H9 (cell line): Measurements from ENCODE around the gene WDR70. TPM values are rescaled to one million over a fixed set of nuclear protein-coding genes. Genes with fewer than 3 reads are reported as not detected.

ENCODE experiments used
- DNase-seq: peaks from one replicate; pipeline ENCODE4 v3.0.0-alpha.2; 2017
- H2AFZ ChIP-seq: one replicate; pipeline ENCODE4 v1.6.1; 2013; ENCODE audit warnings: mild to moderate bottlenecking, low read length, control low read depth, moderate library complexity
- H2AK5ac ChIP-seq: 2 replicates; pipeline ENCODE4 v1.6.1; 2013; ENCODE audit warnings: low read length, control low read depth, mixed read lengths; ENCODE audit not compliant: insufficient read length
- H2BK120ac ChIP-seq: one replicate; pipeline ENCODE4 v1.6.1; 2013; ENCODE audit warnings: low read depth, mild to moderate bottlenecking, low read length, control low read depth, inconsistent platforms; ENCODE audit not compliant: poor library complexity, severe bottlenecking
- H2BK12ac ChIP-seq: 2 replicates; pipeline ENCODE4 v1.6.1; 2013; ENCODE audit warnings: low read length, control low read depth, mixed read lengths, low read depth; ENCODE audit not compliant: insufficient read length
- H2BK15ac ChIP-seq: 2 replicates; pipeline ENCODE4 v1.6.1; 2013; ENCODE audit warnings: low read depth, low read length, control low read depth
- H2BK20ac ChIP-seq: one replicate; pipeline ENCODE4 v1.6.1; 2013; ENCODE audit warnings: low read depth, mild to moderate bottlenecking, low read length, control low read depth, inconsistent platforms; ENCODE audit not compliant: poor library complexity, severe bottlenecking
- H2BK5ac ChIP-seq: 2 replicates; pipeline ENCODE4 v1.6.1; 2013; ENCODE audit warnings: low read length, control low read depth, mixed read lengths; ENCODE audit not compliant: insufficient read length
- H3K14ac ChIP-seq: 2 replicates; pipeline ENCODE4 v1.6.1; 2013; ENCODE audit warnings: low read length, control low read depth; ENCODE audit not compliant: insufficient read depth
- H3K18ac ChIP-seq: 2 replicates; pipeline ENCODE4 v1.6.1; 2013; ENCODE audit warnings: low read depth, mild to moderate bottlenecking, mixed read lengths, low read length, control low read depth; ENCODE audit not compliant: insufficient read length
- H3K23ac ChIP-seq: 2 replicates; pipeline ENCODE4 v1.6.1; 2013; ENCODE audit warnings: low read length, control low read depth, mixed read lengths, low read depth; ENCODE audit not compliant: insufficient read length
- H3K23me2 ChIP-seq: 2 replicates; pipeline ENCODE4 v1.6.1; 2013; ENCODE audit warnings: low read depth, mild to moderate bottlenecking, mixed read lengths, low read length, control low read depth; ENCODE audit not compliant: insufficient read length, poor library complexity, severe bottlenecking
- H3K27ac ChIP-seq: 2 replicates; pipeline ENCODE4 v1.5.1; 2013; ENCODE audit warnings: low read length, control low read depth, mixed read lengths, low read depth; ENCODE audit not compliant: insufficient read length
- H3K27me3 ChIP-seq: 2 replicates; pipeline ENCODE4 v1.6.1; 2013; ENCODE audit warnings: low read length, control low read depth, inconsistent platforms; ENCODE audit not compliant: insufficient read depth
- H3K4ac ChIP-seq: 2 replicates; pipeline ENCODE4 v1.6.1; 2013; ENCODE audit warnings: low read depth, mild to moderate bottlenecking, control low read depth, inconsistent platforms, low read length, moderate library complexity
- H3K4me1 ChIP-seq: 2 replicates; pipeline ENCODE4 v1.6.1; 2013; ENCODE audit warnings: low read length, control low read depth, inconsistent platforms; ENCODE audit not compliant: insufficient read depth
- H3K4me2 ChIP-seq: 2 replicates; pipeline ENCODE4 v1.6.1; 2013; ENCODE audit warnings: low read length, control low read depth, mixed read lengths; ENCODE audit not compliant: insufficient read length, insufficient read depth
- H3K56ac ChIP-seq: 2 replicates; pipeline ENCODE4 v1.6.1; 2013; ENCODE audit warnings: low read depth, mild to moderate bottlenecking, mixed read lengths, low read length, control low read depth; ENCODE audit not compliant: insufficient read length
- H3K79me1 ChIP-seq: 2 replicates; pipeline ENCODE4 v1.6.1; 2013; ENCODE audit warnings: low read depth, mild to moderate bottlenecking, moderate library complexity, low read length, control low read depth, inconsistent platforms; ENCODE audit not compliant: insufficient read depth, poor library complexity, severe bottlenecking
- H3K79me2 ChIP-seq: 2 replicates; pipeline ENCODE4 v1.6.1; 2013; ENCODE audit warnings: low read length, control low read depth, inconsistent platforms; ENCODE audit not compliant: insufficient read depth
- H3K9ac ChIP-seq: 2 replicates; pipeline ENCODE4 v1.6.1; 2013; ENCODE audit warnings: low read length, control low read depth, mixed read lengths; ENCODE audit not compliant: insufficient read length; ENCODE audit errors: extremely low read depth
- H3K9me3 ChIP-seq: one replicate; pipeline ENCODE4 v1.6.1; 2013; ENCODE audit warnings: low read depth, low read length, inconsistent platforms; ENCODE audit not compliant: control insufficient read depth
- H3T11ph ChIP-seq: one replicate; pipeline ENCODE4 v1.6.1; 2013; ENCODE audit warnings: mild to moderate bottlenecking, low read length, control low read depth, inconsistent platforms
- H4K20me1 ChIP-seq: one replicate; pipeline ENCODE4 v1.6.1; 2013; ENCODE audit not compliant: control insufficient read depth, insufficient read length, insufficient read depth
- H4K5ac ChIP-seq: 2 replicates; pipeline ENCODE4 v1.6.1; 2013; ENCODE audit warnings: low read depth, mild to moderate bottlenecking, mixed read lengths, low read length, control low read depth; ENCODE audit not compliant: insufficient read length
- H4K8ac ChIP-seq: replicated peaks from 2 replicates; pipeline ENCODE4 v1.6.1; 2013; ENCODE audit warnings: low read length, control low read depth, mixed read lengths, low read depth; ENCODE audit not compliant: insufficient read length
- H4K91ac ChIP-seq: 2 replicates; pipeline ENCODE4 v1.6.1; 2013; ENCODE audit warnings: low read depth, mild to moderate bottlenecking, moderate library complexity, mixed read lengths, low read length, control low read depth; ENCODE audit not compliant: insufficient read length
- H3K27ac Mint-ChIP-seq, 3 experiments: 2 replicates in 2 of 3; 3 replicates in 1 of 3; pipeline ENCODE4 v1.8.0; 2020 to 2021; ENCODE audit warnings: mixed read lengths in 3 of 3, mild to moderate bottlenecking in 1 of 3, moderate library complexity in 1 of 3
- H3K27me3 Mint-ChIP-seq: 2 replicates; pipeline ENCODE4 v1.8.0; 2021; ENCODE audit warnings: low read depth, mild to moderate bottlenecking, moderate library complexity, mixed read lengths
- H3K36me3 Mint-ChIP-seq, 3 experiments: 2 replicates in 2 of 3; 3 replicates in 1 of 3; pipeline ENCODE4 v1.8.0; 2020 to 2021; ENCODE audit warnings: low read depth in 3 of 3, mixed read lengths in 3 of 3; ENCODE audit not compliant: insufficient read depth in 1 of 3
- H3K4me1 Mint-ChIP-seq, 2 experiments: 2 replicates each; pipeline ENCODE4 v1.8.0; 2020; ENCODE audit warnings: mixed read lengths in 2 of 2
- H3K4me3 Mint-ChIP-seq, 2 experiments: 2 replicates in 1 of 2; 3 replicates in 1 of 2; pipeline ENCODE4 v1.8.0; 2020 to 2021; ENCODE audit warnings: mild to moderate bottlenecking in 2 of 2, mixed read lengths in 2 of 2, moderate library complexity in 1 of 2
- H3K9me3 Mint-ChIP-seq, 2 experiments: 2 replicates in 1 of 2; 3 replicates in 1 of 2; pipeline ENCODE4 v1.8.0; 2020; ENCODE audit warnings: mild to moderate bottlenecking in 2 of 2, mixed read lengths in 2 of 2, moderate library complexity in 1 of 2
- CTCF ChIP-seq: fragments of 200-600 bp; sonication (generic); conservative IDR thresholded peaks from 3 replicates; pipeline ENCODE4 v1.8.0; 2021; ENCODE audit warnings: antibody characterized with exemption, mild to moderate bottlenecking
- WGBS: extraction: QIAGEN DNeasy Blood & Tissue Kit; methylation state at CpG from one replicate; pipeline ENCODE4 v1.1.7; 2013; ENCODE audit warnings: missing lambda C conversion rate, low lambda C conversion rate, mixed read lengths; ENCODE audit not compliant: insufficient read length; ENCODE audit errors: extremely low coverage; 5-methylcytosine and 5-hydroxymethylcytosine counted together
- total RNA-seq: library from RNA; stranded (reverse); gene quantifications from 2 replicates; pipeline ENCODE4 v1.2.1, GENCODE V29; 2021

Gene WDR70
- total RNA-seq, 1 experiment from 2014 or later: 38.1 TPM

- Histone ChIP-seq H3K4me2 (no peak overlapping the region), H3K79me2 (no peaks in the 10 kb centered on the region), H3K4ac (no peak overlapping the region), H3K9me3 (no peaks in the 10 kb centered on the region), H2BK20ac (no peak overlapping the region), H4K8ac (no peak overlapping the region), H3K56ac (no peak overlapping the region), H3K4me1 (no peaks in the 10 kb centered on the region), H4K91ac (no peak overlapping the region), H3K9ac (no peak overlapping the region), H2AFZ (no peak overlapping the region), H2AK5ac (no peak overlapping the region), H4K5ac (no peak overlapping the region), H3K23ac (no peak overlapping the region), H3K14ac (no peak overlapping the region), H3K27me3 (no peaks in the 10 kb centered on the region; the same call in 1 of the 2 replicates), H3K23me2 (no peaks in the 10 kb centered on the region), H2BK5ac (no peak overlapping the region), H4K20me1 (no peaks in the 10 kb centered on the region), H3T11ph (no peak overlapping the region), H3K18ac (no peak overlapping the region), H2BK12ac (no peak overlapping the region), H3K79me1 (no peaks in the 10 kb centered on the region), H2BK120ac (no peak overlapping the region), H3K27ac (no peak overlapping the region), H2BK15ac (no peak overlapping the region)
- no peaks in the 10 kb centered on the region for H3K27me3 Mint-ChIP-seq
- peaks cover 12 to 16% of the 10 kb centered on the region in 2 experiments for H3K9me3 Mint-ChIP-seq
- no peak for DNase-seq
- no peaks in the 10 kb centered on the region for H3K4me1 Mint-ChIP-seq
- H3K27ac Mint-ChIP-seq: no peak overlapping the region
- no CpG with 5 or more reads among the region's 1 CpG for WGBS
- H3K4me3 Mint-ChIP-seq: no peak overlapping the region
- no peak for TF ChIP-seq CTCF
- H3K36me3 Mint-ChIP-seq: peaks cover 13 to 20% (median 17%) of the 10 kb centered on the region in 3 experiments; a peak in 6 of 7 replicates
These were observed 135.8 kb downstream of the WDR70 start for GRCh38 chr5:37514946-37515345.
